Neural cell (in vitro differentiated cells): ENCODE results near the gene KLHDC4.

ENCODE experiments used
- EP300 ChIP-seq: fragments of 450-650 bp; conservative IDR thresholded peaks from 2 replicates; pipeline ENCODE4 v1.6.1; 2014; ENCODE audit warnings: antibody characterized with exemption, mild to moderate bottlenecking, moderate library complexity; ENCODE audit not compliant: poor library complexity, severe bottlenecking
- EZH2 ChIP-seq: fragments of 200-600, 300-800 bp; shearing (Covaris generic), sonication (generic); IDR thresholded peaks from 2 replicates; pipeline ENCODE4 v1.6.1; 2014; ENCODE audit warnings: antibody characterized with exemption, low read length, borderline replicate concordance, mild to moderate bottlenecking; ENCODE audit not compliant: insufficient read depth, poor library complexity, severe bottlenecking
- MXI1 ChIP-seq: fragments of 450-650 bp; conservative IDR thresholded peaks from 2 replicates; pipeline ENCODE4 v1.6.1; 2014; ENCODE audit warnings: antibody characterized with exemption, mild to moderate bottlenecking; ENCODE audit not compliant: poor library complexity, severe bottlenecking
- POLR2AphosphoS5 ChIP-seq: IDR thresholded peaks from 2 replicates; pipeline ENCODE4 v1.6.1; 2012
- TAF1 ChIP-seq: IDR thresholded peaks from 2 replicates; pipeline ENCODE4 v1.6.1; 2012; ENCODE audit warnings: low read depth
- TF ChIP-seq, protein P1 (sequence below): fragments of 450-650 bp; IDR thresholded peaks from 2 replicates; pipeline ENCODE4 v1.5.1; 2014; ENCODE audit warnings: antibody characterized with exemption, mild to moderate bottlenecking, moderate library complexity; ENCODE audit not compliant: poor library complexity, severe bottlenecking
- TF ChIP-seq, protein P2 (sequence below): IDR thresholded peaks from 2 replicates; pipeline ENCODE4 v1.6.1; 2012; ENCODE audit warnings: borderline replicate concordance

DNA sequence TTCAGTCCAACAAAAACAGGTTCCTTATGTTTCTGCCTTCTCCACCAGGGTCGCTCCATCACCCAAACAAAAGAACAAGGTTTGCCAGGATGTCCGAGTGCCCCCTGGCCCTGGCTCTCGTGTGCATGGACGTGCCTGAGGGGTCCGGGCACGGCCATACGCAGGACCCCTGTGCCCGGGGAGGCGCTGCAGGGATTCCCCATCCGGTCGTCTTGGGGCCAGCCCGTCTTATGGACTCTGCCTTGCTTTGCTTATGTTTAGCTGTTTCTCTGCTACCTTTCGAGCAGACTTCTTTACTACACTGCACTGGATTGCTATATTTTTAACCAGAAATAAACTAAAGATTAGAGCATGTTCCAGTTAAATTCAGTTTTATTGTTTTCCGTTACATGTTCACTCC is 68.0 kb downstream of the KLHDC4 start:
- TF ChIP-seq TAF1 (no peak), EP300 (no peak), POLR2AphosphoS5 (no peak), EZH2 (no peak), MXI1 (no peak)
- TF ChIP-seq, protein P1, sequence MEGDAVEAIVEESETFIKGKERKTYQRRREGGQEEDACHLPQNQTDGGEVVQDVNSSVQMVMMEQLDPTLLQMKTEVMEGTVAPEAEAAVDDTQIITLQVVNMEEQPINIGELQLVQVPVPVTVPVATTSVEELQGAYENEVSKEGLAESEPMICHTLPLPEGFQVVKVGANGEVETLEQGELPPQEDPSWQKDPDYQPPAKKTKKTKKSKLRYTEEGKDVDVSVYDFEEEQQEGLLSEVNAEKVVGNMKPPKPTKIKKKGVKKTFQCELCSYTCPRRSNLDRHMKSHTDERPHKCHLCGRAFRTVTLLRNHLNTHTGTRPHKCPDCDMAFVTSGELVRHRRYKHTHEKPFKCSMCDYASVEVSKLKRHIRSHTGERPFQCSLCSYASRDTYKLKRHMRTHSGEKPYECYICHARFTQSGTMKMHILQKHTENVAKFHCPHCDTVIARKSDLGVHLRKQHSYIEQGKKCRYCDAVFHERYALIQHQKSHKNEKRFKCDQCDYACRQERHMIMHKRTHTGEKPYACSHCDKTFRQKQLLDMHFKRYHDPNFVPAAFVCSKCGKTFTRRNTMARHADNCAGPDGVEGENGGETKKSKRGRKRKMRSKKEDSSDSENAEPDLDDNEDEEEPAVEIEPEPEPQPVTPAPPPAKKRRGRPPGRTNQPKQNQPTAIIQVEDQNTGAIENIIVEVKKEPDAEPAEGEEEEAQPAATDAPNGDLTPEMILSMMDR = no peak
- TF ChIP-seq, protein P2, sequence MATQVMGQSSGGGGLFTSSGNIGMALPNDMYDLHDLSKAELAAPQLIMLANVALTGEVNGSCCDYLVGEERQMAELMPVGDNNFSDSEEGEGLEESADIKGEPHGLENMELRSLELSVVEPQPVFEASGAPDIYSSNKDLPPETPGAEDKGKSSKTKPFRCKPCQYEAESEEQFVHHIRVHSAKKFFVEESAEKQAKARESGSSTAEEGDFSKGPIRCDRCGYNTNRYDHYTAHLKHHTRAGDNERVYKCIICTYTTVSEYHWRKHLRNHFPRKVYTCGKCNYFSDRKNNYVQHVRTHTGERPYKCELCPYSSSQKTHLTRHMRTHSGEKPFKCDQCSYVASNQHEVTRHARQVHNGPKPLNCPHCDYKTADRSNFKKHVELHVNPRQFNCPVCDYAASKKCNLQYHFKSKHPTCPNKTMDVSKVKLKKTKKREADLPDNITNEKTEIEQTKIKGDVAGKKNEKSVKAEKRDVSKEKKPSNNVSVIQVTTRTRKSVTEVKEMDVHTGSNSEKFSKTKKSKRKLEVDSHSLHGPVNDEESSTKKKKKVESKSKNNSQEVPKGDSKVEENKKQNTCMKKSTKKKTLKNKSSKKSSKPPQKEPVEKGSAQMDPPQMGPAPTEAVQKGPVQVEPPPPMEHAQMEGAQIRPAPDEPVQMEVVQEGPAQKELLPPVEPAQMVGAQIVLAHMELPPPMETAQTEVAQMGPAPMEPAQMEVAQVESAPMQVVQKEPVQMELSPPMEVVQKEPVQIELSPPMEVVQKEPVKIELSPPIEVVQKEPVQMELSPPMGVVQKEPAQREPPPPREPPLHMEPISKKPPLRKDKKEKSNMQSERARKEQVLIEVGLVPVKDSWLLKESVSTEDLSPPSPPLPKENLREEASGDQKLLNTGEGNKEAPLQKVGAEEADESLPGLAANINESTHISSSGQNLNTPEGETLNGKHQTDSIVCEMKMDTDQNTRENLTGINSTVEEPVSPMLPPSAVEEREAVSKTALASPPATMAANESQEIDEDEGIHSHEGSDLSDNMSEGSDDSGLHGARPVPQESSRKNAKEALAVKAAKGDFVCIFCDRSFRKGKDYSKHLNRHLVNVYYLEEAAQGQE = no peak
